Measurements from ENCODE around the gene TEDC2.

- TF ChIP-seq CTCF (IDR thresholded peaks at IDR 0.05): no peak
- TF ChIP-seq POLR2A (IDR thresholded peaks at IDR 0.05): no peak
Measured at GRCh38 chr16:2476741-2477140, 16.8 kb downstream of the TEDC2 start.
